Measurements from ENCODE around the gene CMTM2.
"Not testable (repeated sequence)": the region's sequence is repeated elsewhere in the genome, so short reads cannot be mapped to it uniquely, and the experiment has no call there.

Gene CMTM2

GRCh38 chr16:66610111-66610820 lies 31.0 kb downstream of the CMTM2 start:
- no peak for DNase-seq

- DNase-seq = not testable (repeated sequence)
These were observed 32.6 kb downstream of the CMTM2 start for GRCh38 chr16:66611911-66612310.

- no peak for DNase-seq
These were observed 33.2 kb downstream of the CMTM2 start for GRCh38 chr16:66612422-66612821.

- DNase-seq = no peak
These were observed 35.0 kb downstream of the CMTM2 start for GRCh38 chr16:66614161-66614802.

DNA sequence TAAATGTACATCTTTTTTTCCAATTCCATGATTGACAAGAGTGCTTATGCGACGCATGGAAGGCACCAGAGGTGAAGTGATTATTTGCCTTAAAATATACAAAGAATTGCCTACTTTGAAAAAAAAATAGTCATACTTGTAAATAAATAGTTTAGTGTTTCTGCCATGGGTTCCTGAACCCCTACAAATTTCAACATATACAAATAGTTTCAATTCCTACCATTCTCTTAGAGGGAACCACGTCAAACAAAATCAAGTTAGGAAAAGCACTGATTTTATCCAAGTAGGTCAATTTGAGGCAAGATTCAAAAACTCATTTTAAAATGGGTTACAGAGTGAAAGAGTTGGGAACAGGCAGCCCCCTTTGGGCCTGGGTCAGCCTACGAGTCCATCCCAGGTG lies 36.9 kb downstream of the CMTM2 start:
- DNase-seq = no peak

DNA sequence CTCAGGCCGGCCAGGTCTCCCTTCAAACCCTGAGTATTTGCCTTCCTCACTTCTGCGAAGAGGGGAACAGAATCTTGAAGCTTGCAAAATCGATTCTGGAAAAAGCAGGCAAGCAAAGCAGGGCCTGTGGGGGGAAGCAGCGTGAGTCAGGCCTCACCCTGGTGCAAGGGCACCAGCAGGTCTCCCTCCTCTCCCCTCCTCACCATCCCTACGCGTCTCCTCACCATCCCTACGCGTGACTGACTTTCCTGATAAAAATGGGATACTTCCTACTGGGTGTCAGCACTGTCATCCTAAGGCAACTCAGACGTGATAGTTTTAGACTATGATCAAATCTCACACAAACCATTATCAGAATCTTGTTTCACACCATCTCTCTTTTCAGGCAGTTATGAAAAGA lies 37.3 kb downstream of the CMTM2 start:
- DNase-seq = no peak

DNA sequence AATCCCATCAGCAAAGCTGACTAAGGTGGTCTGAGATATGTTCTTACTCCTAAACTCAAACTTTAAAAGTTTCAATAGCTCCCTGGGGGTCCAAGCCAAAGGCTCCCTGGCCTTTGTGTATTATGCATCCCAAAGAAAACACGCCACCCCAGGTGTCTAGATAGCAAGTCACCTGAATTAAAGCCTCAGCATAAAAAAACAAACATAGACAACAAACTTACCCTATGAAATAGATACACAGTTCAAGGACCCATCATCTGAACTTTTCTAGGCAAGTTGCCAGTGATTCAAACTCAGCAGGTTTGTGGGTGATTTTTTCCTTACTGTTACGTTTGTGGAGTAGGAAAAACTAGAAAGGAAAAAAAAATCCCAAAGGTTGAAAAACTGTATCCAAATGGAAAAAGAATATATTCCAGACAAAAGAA lies 37.8 kb downstream of the CMTM2 start:
- DNase-seq = no peak

DNA sequence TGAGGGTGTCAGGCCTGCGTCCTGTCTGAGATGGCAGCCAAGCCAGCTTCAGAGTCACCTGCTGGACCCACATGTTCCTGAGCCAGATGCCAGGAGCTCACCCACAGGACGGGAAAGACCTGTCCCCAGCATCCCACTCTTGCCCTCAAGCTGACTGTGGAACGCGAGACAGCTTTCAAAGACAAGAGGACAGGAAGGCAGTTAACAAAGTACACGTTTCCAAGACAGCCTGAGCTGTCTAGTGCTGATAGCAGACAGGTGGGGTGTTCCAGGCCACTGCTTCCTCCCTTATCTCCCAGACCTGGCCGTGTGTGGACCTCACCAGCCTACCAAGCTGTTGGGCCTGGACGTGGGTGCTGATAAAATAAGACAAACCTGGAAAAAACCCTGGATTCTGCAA lies 38.5 kb downstream of the CMTM2 start:
- DNase-seq = no peak

GRCh38 chr16:66618588-66619375 lies 39.5 kb downstream of the CMTM2 start:
- DNase-seq = peak; percentile 98

GRCh38 chr16:66619534-66620428 lies 40.5 kb downstream of the CMTM2 start:
- peak; percentile 77 for DNase-seq

- no peak for DNase-seq
These were observed 41.1 kb downstream of the CMTM2 start for GRCh38 chr16:66620429-66620795.

GRCh38 chr16:66621973-66622372 lies 42.7 kb downstream of the CMTM2 start:
- DNase-seq = no peak

DNA sequence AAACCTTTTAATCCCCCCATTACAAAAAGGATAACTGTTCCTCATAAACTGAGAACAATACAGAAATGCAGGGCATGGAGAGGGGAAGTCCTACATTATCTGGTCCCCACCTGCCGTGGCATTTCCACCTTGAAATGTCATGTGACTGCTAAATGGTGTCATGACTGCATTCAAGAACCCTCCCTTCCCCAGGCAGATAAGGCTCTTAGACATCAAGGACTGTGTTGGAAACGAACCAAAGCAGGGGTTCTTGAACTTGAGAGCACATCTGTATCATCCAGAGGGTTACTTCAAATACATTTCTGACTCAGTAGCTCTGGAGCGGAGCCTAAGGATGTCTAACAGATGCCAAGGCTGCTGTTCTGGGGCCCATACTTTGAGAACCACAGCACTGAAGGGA lies 43.6 kb downstream of the CMTM2 start:
- DNase-seq = no peak

DNA sequence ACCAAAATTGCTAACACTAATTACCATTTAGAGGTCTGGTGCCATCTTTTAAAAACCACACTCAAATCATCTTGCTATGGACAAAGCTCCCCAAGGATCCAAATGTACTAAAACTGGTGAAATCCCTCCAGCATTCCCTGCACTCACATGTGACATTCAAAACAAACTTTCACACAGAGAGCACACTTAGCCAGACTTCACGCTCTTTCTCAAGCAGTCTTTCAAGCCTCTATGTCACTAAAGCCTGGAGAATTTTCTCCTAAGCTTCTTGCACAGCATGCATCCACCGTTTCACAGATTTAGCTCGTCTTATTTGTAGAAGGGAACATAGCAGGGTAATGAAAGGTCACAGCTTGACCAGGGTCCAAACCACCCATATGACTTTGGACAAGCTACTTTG lies 44.5 kb downstream of the CMTM2 start:
- no peak for DNase-seq

DNA sequence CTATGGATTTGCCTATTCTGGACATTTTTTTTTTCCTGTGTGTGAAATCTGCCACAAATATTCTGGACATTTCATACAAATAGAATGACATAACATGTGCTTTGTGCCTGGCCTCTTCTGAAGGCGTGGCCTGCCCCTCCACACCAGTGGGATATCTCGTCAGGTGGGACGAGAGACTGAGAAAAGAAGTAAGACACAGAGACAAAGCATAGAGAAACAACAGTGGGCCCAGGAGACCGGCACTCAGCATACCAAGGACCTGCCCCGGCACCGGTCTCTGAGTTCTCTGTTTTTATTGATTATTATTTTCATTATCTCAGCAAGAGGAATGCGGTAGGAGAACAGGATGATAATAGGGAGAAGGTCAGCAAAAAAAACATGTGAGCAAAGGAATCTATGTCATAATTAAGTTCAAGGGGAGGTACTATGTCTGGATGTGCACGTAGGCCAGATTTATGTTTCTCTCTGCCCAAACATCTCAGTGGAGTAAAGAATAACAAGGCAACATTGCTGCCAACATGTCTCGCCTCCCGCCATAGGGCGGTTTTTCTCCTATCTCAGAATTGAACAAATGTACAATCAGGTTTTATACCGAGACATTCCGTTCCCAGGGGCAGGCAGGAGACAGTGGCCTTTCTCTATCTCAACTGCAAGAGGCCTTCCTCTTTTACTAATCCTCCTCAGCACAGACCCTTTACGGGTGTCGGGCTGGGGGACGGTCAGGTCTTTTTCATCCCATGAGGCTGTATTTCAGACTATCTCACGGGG lies 48.5 kb downstream of the CMTM2 start:
- DNase-seq = not testable (repeated sequence)

DNA sequence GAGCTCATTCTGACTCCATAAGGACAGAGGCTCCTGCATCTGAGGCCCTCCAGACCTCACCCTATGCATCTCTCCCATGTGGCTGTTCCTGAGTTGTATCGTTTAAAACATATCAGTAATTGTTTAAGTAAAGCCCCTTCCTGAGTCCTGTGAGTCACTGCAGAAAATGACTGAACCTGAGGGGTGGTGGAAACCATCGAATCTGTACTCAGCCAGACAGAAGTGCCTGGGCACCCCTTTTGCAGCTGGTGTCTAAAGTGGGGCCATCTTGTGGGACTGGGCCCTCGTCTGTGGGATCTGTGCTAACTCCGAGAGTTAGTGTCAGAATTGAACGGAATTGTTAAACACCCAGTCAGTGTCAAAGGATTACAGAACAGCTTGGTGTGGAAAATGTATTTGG lies 50.6 kb downstream of the CMTM2 start:
- no peak for DNase-seq

DNA sequence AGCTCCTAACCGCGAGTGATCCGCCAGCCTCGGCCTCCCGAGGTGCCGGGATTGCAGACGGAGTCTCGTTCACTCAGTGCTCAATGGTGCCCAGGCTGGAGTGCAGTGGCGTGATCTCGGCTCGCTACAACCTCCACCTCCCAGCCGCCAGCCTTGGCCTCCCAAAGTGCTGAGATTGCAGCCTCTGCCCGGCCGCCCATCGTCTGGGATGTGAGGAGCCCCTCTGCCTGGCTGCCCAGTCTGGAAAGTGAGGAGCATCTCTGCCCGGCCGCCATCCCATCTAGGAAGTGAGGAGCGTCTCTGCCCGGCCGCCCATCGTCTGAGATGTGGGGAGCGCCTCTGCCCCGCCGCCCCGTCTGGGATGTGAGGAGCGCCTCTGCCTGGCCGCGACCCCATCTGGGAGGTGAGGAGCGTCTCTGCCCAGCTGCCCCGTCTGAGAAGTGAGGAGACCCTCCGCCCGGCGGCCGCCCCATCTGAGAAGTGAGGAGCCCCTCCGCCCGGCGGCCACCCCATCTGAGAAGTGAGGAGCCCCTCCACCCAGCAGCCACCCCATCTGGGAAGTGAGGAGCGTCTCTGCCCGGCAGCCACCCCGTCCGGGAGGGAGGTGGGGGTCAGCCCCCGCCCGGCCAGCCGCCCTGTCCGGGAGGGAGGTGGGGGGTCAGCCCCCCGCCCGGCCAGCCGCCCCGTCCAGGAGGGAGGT lies 51.4 kb downstream of the CMTM2 start:
- not testable (repeated sequence) for DNase-seq

DNA sequence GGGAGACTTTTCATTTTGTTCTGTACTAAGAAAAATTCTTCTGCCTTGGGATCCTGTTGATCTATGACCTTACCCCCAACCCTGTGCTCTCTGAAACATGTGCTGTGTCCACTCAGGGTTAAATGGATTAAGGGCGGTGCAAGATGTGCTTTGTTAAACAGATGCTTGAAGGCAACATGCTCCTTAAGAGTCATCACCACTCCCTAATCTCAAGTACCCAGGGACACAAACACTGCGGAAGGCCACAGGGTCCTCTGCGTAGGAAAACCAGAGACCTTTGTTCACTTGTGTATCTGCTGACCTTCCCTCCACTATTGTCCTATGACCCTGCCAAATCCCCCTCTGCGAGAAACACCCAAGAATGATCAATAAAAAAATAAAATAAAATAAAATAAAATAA lies 52.3 kb downstream of the CMTM2 start:
- DNase-seq = not testable (repeated sequence)

DNA sequence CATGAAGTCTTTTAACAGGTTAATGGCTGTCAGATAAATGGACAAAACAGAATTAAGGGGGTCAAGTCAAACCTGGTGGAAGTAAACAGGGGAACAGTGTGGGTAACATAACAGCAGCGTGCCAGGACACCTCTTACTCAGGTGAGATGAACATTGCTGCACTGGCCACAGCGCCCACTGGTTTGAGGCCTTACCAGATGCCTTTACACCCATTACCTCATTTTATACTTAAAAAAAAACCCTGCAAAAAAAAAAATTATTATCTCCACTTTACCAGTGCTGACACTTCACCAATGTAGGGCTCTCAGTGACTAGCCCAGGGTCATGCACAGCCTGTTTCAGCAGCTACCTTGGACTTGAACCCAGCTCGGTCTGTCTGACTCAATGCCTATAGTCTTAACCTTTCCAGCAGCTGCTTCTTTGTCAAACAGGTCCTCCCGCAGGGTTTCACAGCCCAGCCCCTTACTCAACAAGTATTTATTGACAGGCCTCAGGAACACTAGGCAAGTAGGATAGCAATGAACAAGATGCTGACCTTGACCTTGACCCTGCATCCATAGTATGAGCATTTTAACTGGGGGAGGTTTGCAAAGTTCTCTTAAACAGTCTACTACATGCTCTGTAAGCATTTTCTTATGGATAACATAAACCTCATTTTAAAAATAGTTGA lies 55.4 kb downstream of the CMTM2 start:
- DNase-seq = no peak

GRCh38 chr16:66635406-66635805 lies 56.1 kb downstream of the CMTM2 start:
- no peak for DNase-seq

- DNase-seq = no peak
These were observed 56.9 kb downstream of the CMTM2 start for GRCh38 chr16:66636199-66636598.

All from fibroblast of skin of back (primary cell).